GM12891 (cell line): Measurements from ENCODE around the gene TLE6.
"Not testable (repeated sequence)": the region's sequence is repeated elsewhere in the genome, so short reads cannot be mapped to it uniquely, and the experiment has no call there.

Source experiments
- DNase-seq: peaks from one replicate; pipeline ENCODE4 v3.0.0; 2011; ENCODE audit warnings: low spot score; ENCODE audit not compliant: insufficient read length
- FAIRE-seq: peaks from 2 replicates; lab custom pipeline; 2011; peaks lifted over from hg19 to GRCh38; lab: Jason Lieb, UNC
- PAX5 ChIP-seq: IDR thresholded peaks from 2 replicates; pipeline ENCODE4 v1.6.1; 2011; ENCODE audit warnings: low read length, moderate library complexity, mild to moderate bottlenecking; ENCODE audit not compliant: insufficient read depth, severe bottlenecking
- POLR2A ChIP-seq: IDR thresholded peaks from 2 replicates; pipeline ENCODE4 v1.6.1; 2011; ENCODE audit warnings: low read depth, low read length, control low read depth
- POLR2AphosphoS5 ChIP-seq: IDR thresholded peaks from 2 replicates; pipeline ENCODE4 v1.6.1; 2011; ENCODE audit warnings: low read depth, low read length, control low read depth
- POU2F2 ChIP-seq: IDR thresholded peaks from 2 replicates; pipeline ENCODE4 v1.6.1; 2011; ENCODE audit warnings: low read depth, mild to moderate bottlenecking, control low read depth, low read length, moderate library complexity
- SPI1 ChIP-seq: IDR thresholded peaks from 2 replicates; pipeline ENCODE4 v1.6.1; 2011; ENCODE audit warnings: low read depth, low read length, control low read depth
- TAF1 ChIP-seq: IDR thresholded peaks from 2 replicates; pipeline ENCODE4 v1.6.1; 2011; ENCODE audit warnings: low read depth, low read length, control low read depth

Gene TLE6

DNA sequence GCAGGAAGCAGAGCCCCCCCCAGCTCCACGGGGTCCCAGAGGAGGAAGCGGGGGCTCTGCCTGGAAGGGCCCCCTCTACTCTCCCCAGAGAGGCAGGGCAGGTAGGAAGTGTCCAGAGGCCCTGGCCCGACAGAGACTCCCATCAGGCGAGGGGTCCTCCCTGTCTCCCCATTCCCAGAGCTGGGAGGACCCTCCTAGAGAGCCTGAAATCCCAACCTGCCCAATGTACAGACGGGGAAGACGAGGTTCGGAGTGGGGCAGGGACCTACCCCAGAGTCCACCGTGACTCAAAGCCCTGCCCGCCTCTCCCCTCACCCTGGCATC lies 50.6 kb downstream of the TLE6 start:
- no peak for DNase-seq
- TF ChIP-seq POLR2AphosphoS5 (no peak), SPI1 (no peak), POLR2A (no peak), POU2F2 (no peak), TAF1 (no peak), PAX5 (no peak)
- no peak for FAIRE-seq

DNA sequence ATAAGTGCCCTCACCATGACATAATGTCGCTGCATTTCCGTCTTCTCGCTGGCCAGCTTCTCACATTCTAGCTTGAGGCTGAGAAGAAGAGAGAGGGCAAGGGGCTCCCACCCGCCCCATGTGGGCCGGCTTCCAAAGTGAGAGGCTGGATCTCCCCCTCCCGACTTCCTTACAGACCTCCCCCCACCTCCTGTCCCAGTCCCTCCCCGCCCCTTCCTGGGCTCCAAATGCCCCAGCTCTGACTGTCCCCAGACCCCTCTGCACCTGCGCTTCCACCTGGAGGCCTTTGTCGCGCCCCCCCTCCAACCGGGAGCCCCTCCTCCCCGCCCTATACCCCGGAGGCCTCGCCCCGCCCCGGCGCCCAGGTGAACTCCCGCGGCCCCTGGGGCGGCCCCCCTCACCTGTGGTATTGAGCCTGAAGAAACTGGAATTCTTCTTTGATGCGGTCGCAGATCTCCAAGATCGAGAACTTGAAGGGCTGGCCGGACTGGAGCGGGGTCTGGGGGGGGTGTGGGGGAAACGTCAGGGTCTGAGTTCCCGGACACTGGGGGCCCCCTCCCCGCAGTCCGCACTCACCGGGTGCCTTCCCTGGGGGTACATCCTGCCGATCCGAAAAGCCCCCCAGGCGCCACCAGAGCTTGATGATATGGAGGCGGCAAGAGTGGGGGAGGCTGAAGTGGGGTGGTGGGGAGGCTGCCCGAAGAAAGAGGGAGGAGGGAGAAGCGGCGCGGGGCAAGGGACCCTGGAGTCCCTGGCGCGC lies 51.1 kb downstream of the TLE6 start:
- FAIRE-seq: no peak
- DNase-seq: no peak
- TF ChIP-seq POLR2AphosphoS5 (no peak), PAX5 (no peak), POLR2A (no peak), TAF1 (no peak), SPI1 (no peak), POU2F2 (no peak)

DNA sequence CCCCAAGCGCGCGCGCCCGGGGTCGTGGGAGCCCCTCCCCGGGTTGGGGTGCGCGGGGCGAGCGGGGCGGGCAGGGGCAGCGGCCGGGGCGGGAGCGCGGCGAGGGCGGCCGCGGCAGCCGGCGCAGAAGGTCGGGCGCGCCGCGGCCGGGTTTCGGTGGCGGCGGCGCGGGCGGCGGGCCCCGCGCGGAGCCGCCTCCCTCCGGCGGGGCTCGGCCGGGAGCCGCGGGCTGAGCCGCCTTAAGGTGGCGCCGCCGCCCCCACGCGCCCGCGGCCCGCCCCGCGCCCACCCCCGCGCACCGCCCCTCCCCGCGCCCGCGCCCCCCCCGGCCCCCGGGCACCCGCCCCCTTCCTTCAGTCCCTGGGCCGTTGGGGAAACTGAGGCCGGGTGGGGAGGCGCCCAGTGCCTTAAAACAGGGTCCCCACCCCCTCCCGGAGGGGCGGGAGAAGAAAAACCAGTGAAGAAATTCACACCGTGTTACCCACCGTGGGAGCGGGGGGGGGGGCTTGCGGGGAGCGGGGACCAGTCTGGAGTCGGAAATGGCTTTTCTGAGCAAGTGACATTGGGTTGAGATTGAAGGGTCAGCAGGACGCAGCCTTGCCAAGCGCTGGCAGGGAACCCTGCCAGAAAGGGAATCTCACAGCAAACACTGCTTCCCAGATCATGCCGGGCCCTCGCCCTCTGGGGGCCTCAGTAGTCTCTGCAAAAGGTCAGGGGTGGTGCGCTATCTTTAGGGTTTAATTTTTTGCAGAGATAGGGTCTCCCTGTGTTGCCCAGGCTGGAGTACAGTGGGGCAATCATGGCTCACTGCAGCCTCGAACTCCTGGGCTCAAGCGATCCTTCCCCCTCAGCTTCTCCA lies 51.9 kb downstream of the TLE6 start, which contains the start of gene TLE2:
TLE2 (minus strand) TSS at position 216 of the 859 bp plus-strand sequence. CDS start 376 bp downstream, outside the sequence.
- DNase-seq (no peak), FAIRE-seq (no peak)
- TF ChIP-seq POU2F2 (no peak), TAF1 (no peak), POLR2A (no peak), POLR2AphosphoS5 (no peak), SPI1 (no peak), PAX5 (no peak)

DNA sequence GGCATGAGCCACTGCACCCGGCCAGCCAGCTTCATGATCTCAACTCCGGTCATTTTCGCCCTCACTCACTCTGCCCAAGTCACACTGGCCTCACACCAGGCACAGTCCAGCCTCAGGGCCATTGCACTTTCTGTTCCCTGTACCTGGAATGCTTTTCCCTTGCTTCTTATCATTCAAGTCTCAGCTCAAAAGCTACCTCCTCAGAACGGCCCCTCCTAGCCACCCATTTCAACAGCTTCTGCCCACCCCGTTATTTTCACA lies 54.2 kb downstream of the TLE6 start:
- FAIRE-seq (no peak), DNase-seq (no peak)
- TF ChIP-seq PAX5 (no peak), SPI1 (no peak), POU2F2 (no peak), POLR2A (no peak), TAF1 (no peak)

DNA sequence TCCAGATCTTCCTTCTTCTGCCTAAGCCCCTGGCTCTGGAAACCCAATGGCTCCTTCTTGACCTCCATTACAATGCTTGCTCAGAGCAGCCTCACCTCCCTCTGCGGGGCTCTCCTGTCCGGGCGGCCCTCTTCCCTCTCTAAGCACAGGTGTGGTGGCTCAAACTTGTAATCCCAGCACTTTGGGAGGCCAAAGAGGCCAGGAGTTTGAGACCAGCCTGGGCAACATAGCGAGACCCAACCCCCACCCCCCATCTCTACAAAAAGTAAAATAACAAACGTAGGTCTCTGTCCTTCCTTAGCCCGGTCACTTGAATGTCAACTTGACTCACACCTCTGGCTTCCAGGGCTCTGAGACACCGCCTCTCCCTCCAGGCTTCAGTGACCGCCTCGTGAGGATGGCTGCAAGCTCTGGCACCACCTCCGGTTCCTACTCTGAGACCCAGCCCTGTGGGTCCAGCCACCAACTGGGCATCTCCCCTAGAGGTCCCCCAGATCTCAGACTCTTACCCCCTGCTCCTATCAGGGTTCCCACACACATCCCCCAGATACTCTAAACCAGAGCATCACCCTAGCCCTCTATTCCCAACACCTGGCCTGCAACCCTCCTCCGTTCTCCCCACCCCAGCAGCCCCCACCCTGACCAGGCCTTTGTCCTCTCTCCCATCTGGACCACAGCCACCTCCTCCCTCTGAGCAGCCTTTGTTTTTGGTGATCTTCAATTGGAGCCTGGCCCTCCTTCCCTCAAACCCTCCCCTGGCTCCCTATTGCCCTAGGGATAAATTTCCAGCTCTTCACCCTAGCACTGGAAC lies 56.4 kb downstream of the TLE6 start:
- TF ChIP-seq POLR2A (no peak), PAX5 (no peak), TAF1 (no peak), POLR2AphosphoS5 (no peak)
- FAIRE-seq (no peak), DNase-seq (no peak)

DNA sequence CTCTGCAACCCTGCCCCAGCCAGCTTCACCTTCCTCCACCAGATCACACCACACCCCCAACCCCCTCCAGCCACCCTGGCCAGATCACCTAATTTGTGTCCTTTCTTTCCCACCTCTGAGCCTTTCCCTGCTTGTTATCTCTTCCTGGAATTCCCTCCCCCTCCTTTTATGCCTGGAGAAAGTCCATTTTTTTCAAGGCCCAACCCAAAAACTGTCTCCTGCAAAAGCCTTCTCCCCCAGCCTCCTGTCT lies 57.0 kb downstream of the TLE6 start:
- TF ChIP-seq POU2F2 (no peak), POLR2AphosphoS5 (no peak), PAX5 (no peak), POLR2A (no peak), TAF1 (no peak), SPI1 (no peak)
- DNase-seq (no peak), FAIRE-seq (no peak)

DNA sequence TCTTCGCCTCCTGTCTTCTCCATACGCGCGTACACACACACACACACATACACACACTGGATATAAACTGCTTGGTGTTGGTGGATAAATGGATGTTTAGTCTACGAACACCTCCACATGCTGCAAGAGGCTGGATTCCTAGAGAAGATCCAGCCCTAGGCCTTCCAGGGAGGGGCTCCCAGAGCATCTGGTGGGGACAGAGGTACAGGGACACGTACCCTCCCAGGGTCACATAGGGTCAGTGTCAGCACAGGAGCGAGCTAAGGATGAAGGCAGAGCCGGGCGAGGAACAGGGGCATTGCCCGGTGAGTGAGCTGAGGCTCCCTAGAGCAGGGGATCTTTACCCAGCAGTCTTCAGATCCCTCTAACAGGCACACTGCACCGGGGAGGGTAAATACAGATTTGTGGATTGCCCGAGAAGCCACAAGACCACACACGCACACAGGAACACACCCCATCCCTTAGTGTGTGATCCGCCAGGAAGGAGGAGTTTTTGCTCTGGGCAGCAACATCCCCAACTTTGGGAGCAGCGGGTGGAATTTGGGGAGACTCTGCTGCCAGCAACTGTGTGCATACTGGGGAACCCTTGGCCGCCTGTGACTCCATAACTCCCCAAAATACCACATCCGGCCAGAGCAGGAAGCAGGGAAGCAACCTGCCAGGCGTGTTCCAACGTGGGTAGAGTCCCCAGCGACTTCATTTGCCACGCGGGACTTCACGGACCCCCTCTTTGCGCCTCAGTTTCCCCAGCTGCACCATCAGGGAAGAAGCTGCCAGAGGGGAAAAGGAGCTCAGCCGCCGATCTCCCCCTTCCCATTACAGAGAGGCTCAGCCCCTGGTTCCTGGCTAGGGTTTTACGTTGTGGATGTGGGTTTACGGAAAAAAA lies 57.5 kb downstream of the TLE6 start:
- TF ChIP-seq SPI1 (no peak), TAF1 (peak; percentile 11; the same call in 1 of the 2 replicates)
- DNase-seq (no peak), FAIRE-seq (no peak)

DNA sequence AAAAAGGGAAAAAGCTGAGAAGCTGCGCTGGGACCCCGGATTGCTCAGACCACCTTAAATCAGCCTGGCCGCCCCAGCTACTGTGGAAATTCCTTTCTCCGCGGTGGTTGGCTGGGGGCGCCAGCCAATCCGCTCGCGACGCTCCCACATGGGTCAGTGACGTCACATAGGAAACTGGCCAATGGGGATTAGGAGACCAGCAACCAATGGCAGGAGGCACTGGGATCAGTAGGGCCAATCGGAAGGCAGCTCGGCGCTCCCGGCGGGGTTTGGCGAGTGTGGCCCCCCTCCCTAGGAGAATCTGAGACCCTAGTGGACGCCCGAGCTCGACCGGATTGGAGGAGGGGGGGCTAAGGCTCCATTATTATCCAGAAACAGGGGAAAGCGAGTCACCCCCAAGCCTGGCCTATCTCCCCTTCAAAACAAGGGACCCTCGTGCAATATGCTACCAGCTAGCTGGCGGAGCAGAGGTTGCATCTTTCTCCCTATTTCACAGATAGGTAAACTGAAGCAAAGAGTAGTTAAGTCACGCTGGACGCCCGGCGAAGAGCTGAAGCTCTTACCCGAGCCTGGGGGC lies 58.3 kb downstream of the TLE6 start:
- FAIRE-seq: peak; percentile 99
- DNase-seq: peak; percentile 99
- TF ChIP-seq POLR2A (0 out of 2 replicates have a peak, but pooled peaks have one; percentile 0), POLR2AphosphoS5 (peak; percentile 60; the same call in 1 of the 2 replicates), POU2F2 (no peak), PAX5 (no peak)

DNA sequence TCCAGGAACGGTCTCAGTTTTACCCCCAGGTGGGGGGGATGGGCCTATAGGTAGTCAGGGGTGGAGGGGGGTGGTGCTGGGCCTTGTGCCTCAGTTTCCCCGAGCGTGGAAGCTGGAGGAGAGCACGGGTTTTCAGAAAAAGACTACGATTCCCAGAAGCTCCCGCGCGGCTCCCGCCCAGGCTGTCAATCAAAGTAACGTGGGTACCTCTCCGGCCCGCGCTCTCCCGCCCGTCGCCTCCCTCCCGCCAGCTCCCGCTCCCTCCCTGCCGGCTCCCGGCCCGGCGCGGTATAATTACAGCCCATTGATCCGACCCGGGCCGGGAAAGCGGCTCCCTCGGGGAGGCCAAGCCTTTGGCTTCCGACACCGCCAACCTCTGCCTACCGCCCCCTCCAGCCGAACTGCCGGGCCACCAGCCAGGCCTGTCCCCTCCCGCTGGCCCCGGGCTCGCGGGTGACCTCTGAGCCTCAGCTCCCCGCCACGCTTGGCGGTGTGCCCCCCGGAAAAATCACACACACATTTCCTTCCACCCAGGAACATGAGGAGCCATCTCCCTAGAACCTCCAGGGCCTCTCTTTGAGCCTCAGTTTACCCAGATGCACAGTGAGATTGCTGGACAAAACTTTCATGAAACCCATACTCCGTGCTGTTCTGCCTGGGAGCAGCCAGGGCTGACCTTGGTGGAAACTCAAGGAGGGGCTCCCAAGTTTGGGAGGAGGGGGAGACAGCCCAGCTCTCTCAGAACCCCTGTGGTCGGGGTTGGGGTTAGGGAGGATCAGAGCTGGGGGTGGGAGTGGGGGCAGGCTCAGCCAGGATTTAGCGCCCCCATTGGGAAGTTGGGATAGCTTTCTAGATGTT lies 59.0 kb downstream of the TLE6 start:
- no peak for TF ChIP-seq SPI1
- 0 out of 2 replicates have a peak, but pooled peaks have one; percentile 7 for TF ChIP-seq POLR2A
- no peak for FAIRE-seq
- peak; percentile 86 for DNase-seq

DNA sequence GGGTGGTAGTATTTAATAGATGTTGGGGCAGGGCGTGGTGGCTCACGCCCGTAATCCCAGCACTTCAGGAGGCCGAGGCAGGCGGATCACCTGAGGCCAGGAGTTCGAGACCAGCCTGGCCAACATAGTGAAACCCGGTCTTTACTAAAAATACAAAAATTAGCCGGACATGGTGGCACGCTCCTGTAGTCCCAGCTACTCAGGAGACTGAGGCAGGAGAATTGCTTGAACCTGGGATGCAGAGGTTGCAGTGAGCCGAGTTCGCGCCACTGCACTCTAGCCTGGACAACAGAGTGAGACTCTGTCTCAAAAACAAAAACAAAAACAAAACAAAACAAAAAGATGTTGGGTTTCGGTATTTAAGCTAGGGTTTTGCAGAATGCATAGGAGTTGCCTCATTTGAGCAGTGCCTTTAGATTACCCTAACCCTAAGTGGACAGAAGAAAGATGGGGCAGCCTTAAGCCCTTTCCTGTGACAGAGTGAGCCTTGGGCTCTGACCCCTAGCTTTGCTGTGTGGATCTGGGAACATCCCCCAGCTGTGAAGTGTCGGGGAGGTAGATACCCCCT lies 59.7 kb downstream of the TLE6 start:
- FAIRE-seq, DNase-seq: not testable (repeated sequence)
